ENCODE data around the gene HORMAD2. TPM values are rescaled to one million over a fixed set of nuclear protein-coding genes. Genes with fewer than 3 reads are reported as not detected.

Gene HORMAD2
- total RNA-seq, 4 donors from 2014 or later = not detected

GRCh38 chr22:30033901-30034300 is 46.4 kb upstream of the HORMAD2 start:
- TF ChIP-seq POLR2A (IDR thresholded peaks at IDR 0.05) (no peak), CTCF (IDR thresholded peaks at IDR 0.05 in 4 of 5, conservative IDR thresholded peaks at IDR 0.05 in 1 of 5) (no peak)
- Histone ChIP-seq H3K4me3 (no peak overlapping the region), H3K36me3 (peaks cover 0 to 6% of the 10 kb centered on the region in 2 donors), H3K4me1 (peaks cover 8 to 16% of the 10 kb centered on the region in 2 donors), H3K27ac (no peak overlapping the region), H3K9me3 (no peaks in the 10 kb centered on the region), H3K27me3 (no peaks in the 10 kb centered on the region)
- intact Hi-C loops (cut with DNase I; ENCODE audit: low total_unique reads) = no loop called here
- ATAC-seq (no peak), DNase-seq (no peak)
- in situ Hi-C loops (cut with MboI; ENCODE audit: low sequenced_read_pairs in 4 of 4) = no loop called here

- Histone ChIP-seq H3K36me3 (no peaks in the 10 kb centered on the region), H3K4me1 (peaks cover 8 to 14% of the 10 kb centered on the region in 2 donors), H3K4me3 (no peak overlapping the region), H3K27ac (no peak overlapping the region), H3K9me3 (no peaks in the 10 kb centered on the region), H3K27me3 (no peaks in the 10 kb centered on the region)
- no peak for DNase-seq
- no peak for TF ChIP-seq CTCF (IDR thresholded peaks at IDR 0.05 in 4 of 5, conservative IDR thresholded peaks at IDR 0.05 in 1 of 5)
- no peak for TF ChIP-seq POLR2A (IDR thresholded peaks at IDR 0.05)
- in situ Hi-C loops (cut with MboI; ENCODE audit: low sequenced_read_pairs in 4 of 4) = no loop called here
- intact Hi-C loops (cut with DNase I; ENCODE audit: low total_unique reads) = no loop called here
- no peak for ATAC-seq
Observed at GRCh38 chr22:30036656-30037055, 43.6 kb upstream of the HORMAD2 start.

GRCh38 chr22:30038219-30038618 is 42.0 kb upstream of the HORMAD2 start:
- TF ChIP-seq CTCF (IDR thresholded peaks at IDR 0.05 in 4 of 5, conservative IDR thresholded peaks at IDR 0.05 in 1 of 5) = no peak
- TF ChIP-seq POLR2A (IDR thresholded peaks at IDR 0.05) = no peak
- intact Hi-C loops (cut with DNase I; ENCODE audit: low total_unique reads) (no loop called here), in situ Hi-C loops (cut with MboI; ENCODE audit: low sequenced_read_pairs in 4 of 4) (no loop called here)
- no peak overlapping the region for H3K27ac ChIP-seq
- H3K4me3 ChIP-seq = no peak overlapping the region
- ATAC-seq (no peak), DNase-seq (no peak)
- peaks cover 3 to 8% of the 10 kb centered on the region in 2 donors for H3K4me1 ChIP-seq
- H3K9me3 ChIP-seq = no peaks in the 10 kb centered on the region
- no peaks in the 10 kb centered on the region for H3K36me3 ChIP-seq
- no peaks in the 10 kb centered on the region for H3K27me3 ChIP-seq

GRCh38 chr22:30040499-30041260 is 39.6 kb upstream of the HORMAD2 start:
- in situ Hi-C loops (cut with MboI; ENCODE audit: low sequenced_read_pairs in 4 of 4) (no loop called here), intact Hi-C loops (cut with DNase I; ENCODE audit: low total_unique reads) (no loop called here)
- TF ChIP-seq POLR2A (IDR thresholded peaks at IDR 0.05) (no peak), CTCF (IDR thresholded peaks at IDR 0.05 in 4 of 5, conservative IDR thresholded peaks at IDR 0.05 in 1 of 5) (no peak)
- Histone ChIP-seq H3K36me3 (no peaks in the 10 kb centered on the region), H3K9me3 (no peaks in the 10 kb centered on the region), H3K27me3 (no peaks in the 10 kb centered on the region), H3K4me1 (no peaks in the 10 kb centered on the region), H3K4me3 (no peak overlapping the region), H3K27ac (no peak overlapping the region)
- ATAC-seq = no peak
- DNase-seq = no peak

GRCh38 chr22:30041475-30041874 is 38.8 kb upstream of the HORMAD2 start:
- no peak for TF ChIP-seq CTCF (IDR thresholded peaks at IDR 0.05 in 4 of 5, conservative IDR thresholded peaks at IDR 0.05 in 1 of 5)
- no peak for TF ChIP-seq POLR2A (IDR thresholded peaks at IDR 0.05)
- Histone ChIP-seq H3K36me3 (no peaks in the 10 kb centered on the region), H3K4me3 (no peak overlapping the region), H3K27ac (no peak overlapping the region), H3K27me3 (no peaks in the 10 kb centered on the region), H3K9me3 (no peaks in the 10 kb centered on the region), H3K4me1 (no peaks in the 10 kb centered on the region)
- intact Hi-C loops (cut with DNase I; ENCODE audit: low total_unique reads) = no loop called here
- in situ Hi-C loops (cut with MboI; ENCODE audit: low sequenced_read_pairs in 4 of 4) = no loop called here
- DNase-seq = no peak
- no peak for ATAC-seq

All from gastrocnemius medialis (tissue), 4 donors.